Tibial nerve (tissue), 4 donors: ENCODE results near the gene TMEM212.

ENCODE experiments used
- EP300 ChIP-seq, 2 donors: sonication (generic); formaldehyde crosslinking; IDR thresholded peaks; one replicate each; pipeline ENCODE4 v1.6.1; 2017; ENCODE audit warnings: antibody characterized with exemption in 2 of 2, mild to moderate bottlenecking in 1 of 2
- POLR2A ChIP-seq, 2 donors: fragments of 450-650 bp; IDR thresholded peaks; one replicate each; pipeline ENCODE4 v1.6.1; 2017; ENCODE audit warnings: antibody characterized with exemption in 2 of 2, mild to moderate bottlenecking in 2 of 2, moderate library complexity in 2 of 2
- TF ChIP-seq, protein P1 (sequence below), 5 experiments: fragments of 200-600 bp in 3 of 5; fragments of 450-650 bp in 2 of 5; sonication (generic) in 3 of 5; IDR thresholded peaks; one replicate each; pipeline ENCODE4 v1.5.1; 2016 to 2019; ENCODE audit warnings: antibody characterized with exemption in 5 of 5, mild to moderate bottlenecking in 3 of 5, moderate library complexity in 2 of 5

DNA sequence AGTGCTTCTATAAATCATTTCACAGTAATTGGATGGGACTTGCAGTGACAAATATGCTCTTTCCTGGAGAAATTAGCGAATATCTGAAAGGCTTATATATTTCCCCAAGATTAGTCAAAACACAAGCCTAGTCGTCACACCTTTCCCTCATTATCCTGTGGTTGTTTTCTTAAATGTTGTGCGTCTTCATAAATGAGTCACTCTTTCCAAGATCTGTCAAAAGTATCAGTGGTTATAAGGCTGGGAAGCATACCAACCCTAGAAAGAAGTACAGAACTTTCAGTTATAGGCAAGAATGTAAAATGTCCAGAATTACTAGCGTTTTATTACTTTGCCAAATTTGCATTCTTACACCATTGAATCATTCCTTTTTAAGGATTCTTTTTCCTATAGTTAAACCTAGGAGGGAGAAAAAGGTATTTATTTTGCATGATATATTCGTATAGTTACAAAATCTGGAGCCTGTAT lies 33.6 kb downstream of the TMEM212 start:
- TF ChIP-seq, protein P1, sequence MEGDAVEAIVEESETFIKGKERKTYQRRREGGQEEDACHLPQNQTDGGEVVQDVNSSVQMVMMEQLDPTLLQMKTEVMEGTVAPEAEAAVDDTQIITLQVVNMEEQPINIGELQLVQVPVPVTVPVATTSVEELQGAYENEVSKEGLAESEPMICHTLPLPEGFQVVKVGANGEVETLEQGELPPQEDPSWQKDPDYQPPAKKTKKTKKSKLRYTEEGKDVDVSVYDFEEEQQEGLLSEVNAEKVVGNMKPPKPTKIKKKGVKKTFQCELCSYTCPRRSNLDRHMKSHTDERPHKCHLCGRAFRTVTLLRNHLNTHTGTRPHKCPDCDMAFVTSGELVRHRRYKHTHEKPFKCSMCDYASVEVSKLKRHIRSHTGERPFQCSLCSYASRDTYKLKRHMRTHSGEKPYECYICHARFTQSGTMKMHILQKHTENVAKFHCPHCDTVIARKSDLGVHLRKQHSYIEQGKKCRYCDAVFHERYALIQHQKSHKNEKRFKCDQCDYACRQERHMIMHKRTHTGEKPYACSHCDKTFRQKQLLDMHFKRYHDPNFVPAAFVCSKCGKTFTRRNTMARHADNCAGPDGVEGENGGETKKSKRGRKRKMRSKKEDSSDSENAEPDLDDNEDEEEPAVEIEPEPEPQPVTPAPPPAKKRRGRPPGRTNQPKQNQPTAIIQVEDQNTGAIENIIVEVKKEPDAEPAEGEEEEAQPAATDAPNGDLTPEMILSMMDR (IDR thresholded peaks at IDR 0.05): no peak
- no peak for TF ChIP-seq POLR2A (IDR thresholded peaks at IDR 0.05)
- no peak for TF ChIP-seq EP300 (IDR thresholded peaks at IDR 0.05)
